Stimulated activated naive CD4-positive, alpha-beta T cell treated with Interleukin-2 at 50 U/mL for 16 hours (primary cell): Measurements from ENCODE around the gene CRY2.
A peak's percentile ranks its signal among the peaks of the same experiment; 100 is the strongest.
"Not testable (repeated sequence)": the region's sequence is repeated elsewhere in the genome, so short reads cannot be mapped to it uniquely, and the experiment has no call there.

Experiments
- DNase-seq: peaks from one replicate; lab custom pipeline; 2025; lab: John Stamatoyannopoulos, UW

The CRY2 gene

DNA sequence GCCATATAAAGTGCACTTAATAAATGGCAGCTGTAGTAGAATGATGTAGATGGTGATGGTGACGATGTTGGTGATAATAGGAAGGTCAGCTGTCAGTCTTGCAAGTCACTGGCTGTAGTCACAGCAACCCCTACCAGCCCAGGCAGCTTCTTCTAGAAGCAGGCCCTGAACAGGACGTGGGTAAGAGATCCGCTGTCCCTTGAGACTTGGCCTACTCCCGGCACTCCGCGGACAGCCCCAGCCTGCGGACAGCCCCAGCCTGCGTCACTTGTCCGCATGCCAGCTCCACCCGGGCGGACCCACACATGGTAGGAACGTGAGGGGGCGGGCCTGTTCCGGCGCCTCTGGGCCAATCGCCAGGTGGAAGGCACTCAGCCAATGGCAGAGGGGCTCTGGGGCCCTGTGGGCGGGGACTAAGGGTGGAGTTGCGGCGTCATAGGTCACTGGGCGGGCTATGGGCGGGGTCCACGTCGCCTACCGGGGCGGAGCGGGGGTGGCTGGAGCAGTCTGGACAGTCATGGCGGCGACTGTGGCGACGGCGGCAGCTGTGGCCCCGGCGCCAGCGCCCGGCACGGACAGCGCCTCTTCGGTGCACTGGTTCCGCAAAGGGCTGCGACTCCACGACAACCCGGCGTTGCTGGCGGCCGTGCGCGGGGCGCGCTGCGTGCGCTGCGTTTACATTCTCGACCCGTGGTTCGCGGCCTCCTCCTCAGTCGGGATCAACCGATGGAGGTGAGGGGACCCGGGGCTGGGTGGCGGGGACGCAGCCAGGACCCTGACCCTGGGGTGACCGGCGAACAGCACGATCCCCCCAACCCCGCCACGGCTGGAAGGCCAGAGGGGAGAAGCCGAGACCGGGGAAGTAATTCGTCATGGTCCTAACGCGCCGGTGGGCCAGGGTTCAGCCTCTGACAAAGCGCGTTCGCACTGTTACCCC, at the start of gene CRY2:
CRY2 (plus strand) TSS at position 502 of the 937 bp plus-strand sequence; CDS start at position 518, 16 bp downstream.
- peak; percentile 99 for DNase-seq

DNA sequence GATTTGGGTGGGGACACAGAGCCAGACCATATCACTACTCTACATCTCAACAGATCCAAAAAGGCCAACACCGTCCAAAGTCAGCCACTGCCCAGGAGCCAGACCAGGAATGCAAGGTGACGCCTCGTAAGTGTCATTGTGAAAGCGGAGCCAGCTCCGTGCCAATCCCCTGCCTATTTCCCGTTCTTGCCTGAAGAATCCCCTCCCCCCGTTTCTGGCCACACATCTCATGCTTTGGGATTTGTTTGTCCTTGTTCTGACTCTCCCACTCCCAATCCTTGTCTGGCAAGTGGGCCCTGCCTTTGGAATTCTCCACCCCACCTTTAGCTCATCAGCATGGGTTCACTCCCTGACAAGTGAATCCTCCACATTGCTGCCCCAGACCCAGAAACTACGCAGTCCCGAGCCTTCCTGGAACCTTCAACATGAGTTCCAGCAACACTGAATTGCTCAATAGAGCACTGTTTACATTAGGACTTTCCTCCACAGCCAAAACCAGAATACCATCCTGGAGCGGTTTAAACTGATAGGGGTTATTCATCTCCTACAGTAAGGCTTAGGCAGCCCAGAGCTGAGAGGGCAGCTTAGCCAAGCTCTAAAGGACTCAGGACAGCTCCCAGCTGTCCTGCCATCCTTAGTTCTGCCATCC, 48.4 kb upstream of the CRY2 start:
- no peak for DNase-seq

DNA sequence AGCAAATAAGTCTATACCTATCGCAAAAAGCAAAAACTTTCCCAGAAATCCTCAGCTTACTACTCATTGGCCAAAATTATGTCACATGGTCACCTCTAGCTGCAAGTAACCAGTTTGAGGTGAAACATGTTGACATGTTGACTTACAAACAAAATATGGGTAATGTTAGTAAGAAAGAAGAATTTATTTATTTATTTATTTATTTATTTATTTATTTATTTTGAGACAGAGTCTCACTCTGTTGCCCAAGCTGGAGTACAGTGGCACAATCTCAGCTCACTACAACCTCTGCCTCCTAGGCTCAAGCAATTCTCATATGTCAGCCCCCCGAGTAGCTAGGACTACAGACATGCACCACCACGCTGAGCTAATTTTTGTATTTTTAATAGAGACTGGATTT, 47.7 kb upstream of the CRY2 start:
- no peak for DNase-seq

DNA sequence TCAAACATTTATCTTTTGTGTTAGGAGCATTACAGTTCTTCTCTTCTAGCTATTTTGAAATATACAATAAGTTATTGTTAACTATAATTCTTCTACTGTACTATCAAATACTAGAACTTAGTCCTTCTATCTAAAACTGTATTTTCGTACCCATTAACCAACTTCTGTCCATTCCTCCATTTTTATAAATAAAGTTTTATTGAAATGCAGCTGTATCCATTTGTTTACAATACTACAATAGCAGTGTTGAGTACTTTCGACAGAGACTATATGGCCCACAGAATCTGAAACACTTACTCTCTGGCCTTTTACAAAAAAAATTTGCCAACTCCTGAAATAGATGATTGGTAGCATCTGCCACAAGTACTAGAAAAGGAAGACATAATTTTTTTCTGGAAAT, 47.0 kb upstream of the CRY2 start:
- DNase-seq = no peak

DNA sequence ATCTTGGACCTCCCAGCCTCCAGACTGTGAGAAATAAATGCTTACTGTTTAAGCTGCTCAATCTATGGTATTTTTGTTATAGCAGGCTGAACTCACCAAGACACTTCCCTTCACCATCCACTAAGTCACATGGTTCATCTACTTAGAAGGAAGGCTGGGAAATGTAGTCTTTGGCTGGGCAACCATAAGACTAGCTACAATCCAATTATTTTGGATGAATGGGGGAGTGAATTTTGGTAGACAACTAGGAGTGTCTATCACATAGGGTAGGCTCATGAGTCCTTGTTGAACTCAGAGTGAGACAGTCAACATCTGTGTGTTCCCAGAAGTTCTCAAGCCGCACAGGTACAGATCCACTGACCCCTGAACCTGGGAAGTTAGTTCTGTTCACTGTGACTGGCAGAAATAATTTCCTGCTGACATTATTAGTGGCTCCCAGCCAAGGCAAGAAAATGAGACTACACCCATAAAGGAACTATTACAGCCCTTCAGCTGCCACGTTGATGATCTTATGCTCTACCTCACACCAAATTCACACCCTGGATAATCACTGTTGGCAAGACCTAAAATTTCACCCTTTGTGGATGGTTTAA, 45.5 kb upstream of the CRY2 start:
- no peak for DNase-seq

DNA sequence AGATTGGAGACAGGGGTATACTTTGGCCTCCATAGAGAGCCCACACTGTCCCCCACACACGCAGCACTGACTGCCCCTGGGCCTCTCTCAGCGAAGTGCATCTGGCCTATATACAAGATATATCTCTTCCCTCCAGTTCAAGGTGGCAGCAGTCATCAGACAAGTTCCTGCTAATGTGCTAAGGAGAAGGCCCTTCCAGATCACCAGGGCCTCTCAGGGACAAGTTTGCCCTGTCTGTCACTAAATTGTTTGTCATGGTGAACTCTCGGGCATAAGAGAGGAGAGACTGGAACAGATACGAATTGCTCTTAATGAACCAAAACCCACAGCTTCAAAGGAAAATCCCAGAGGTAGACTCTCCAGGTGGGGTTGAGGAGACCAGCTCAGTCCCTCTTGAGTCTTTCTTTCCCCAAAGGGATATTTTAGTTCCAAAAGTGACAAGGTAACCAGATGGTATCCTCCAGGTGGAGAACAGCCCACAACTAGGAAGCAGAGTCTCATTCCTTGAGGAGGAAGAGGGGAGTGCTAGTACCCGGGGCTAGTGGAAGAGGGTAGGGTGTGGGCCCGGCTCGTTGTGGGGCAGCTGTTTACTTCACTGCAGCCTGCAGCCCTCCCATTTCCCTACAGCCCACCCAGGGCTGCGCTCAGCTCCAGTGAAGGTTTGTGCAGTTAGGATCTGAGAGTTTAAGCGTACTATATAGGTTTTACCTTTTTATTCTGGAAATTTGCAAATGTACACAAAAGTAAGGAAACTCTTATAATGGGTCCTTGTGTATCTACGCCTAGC, 44.6 kb upstream of the CRY2 start:
- DNase-seq = no peak

DNA sequence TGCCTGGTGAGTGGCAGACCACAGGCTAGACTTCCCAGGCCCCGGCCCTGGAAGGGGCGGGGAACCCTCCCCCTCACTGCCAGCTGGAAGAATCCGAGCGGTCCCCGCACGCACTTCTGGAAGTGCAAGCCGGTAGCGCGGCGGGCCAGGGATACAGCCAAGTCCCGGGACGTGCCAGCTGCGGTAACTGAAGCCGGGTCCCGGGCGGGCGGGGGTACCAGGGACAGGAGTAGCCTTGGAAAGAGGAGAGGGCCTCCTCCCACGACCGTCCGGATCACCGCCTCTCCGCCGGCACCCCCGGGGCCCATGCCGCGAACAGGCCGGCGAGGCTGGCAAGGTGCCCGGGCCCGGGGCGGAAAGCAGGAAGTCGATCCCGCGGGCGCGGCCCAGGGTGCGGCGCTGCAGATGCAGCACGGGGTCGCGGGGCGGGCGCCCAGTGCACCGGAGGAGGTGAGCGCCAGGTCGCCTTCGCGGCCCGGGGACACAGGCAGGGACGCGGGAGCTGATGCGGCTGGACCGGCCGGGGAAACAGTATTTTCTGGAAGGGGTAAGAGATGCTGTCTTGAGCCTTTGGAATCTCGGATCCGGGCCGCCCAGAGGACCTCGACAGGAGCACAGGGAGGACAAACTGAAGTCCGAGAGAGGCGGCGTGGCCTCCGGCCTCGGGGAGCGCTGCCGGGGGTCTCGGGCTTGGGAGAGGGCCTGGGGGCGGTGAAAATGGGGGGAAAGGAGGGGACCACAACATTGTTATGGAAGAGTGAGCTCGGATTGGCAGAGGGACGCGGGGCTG, 43.1 kb upstream of the CRY2 start:
- peak; percentile 42 for DNase-seq

DNA sequence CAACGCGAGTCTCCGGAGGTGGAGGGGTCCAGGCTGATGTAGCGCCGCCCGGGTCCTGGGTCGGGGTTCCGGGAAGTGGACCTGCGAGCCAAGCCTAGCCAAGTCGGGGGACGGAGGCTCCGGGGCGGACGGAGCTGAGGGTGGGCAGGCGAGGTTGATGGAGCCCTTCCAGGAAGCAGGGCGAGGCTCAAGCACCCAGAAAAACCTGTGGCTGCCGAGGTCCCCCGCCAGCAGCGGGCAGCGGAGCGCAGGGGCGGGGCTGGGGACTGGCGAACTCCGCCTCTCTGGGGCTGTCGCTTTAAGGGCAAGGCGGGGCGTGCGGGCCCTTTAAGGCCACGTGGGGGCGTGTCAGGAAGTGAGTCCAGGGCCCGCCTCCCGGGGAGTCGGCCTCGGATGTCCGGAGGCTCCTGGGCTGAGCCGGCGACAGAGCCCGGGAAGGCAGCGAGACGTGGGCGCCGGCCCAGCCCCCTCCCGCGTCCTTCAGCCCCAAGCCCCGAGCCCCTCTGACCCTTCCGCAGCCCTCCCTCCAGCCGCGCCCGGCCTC, 42.4 kb upstream of the CRY2 start, which contains the start of gene SLC35C1:
SLC35C1 (plus strand) TSS at position 389 of the 544 bp plus-strand sequence. CDS start 653 bp downstream, outside the sequence.
- DNase-seq = peak; percentile 95

DNA sequence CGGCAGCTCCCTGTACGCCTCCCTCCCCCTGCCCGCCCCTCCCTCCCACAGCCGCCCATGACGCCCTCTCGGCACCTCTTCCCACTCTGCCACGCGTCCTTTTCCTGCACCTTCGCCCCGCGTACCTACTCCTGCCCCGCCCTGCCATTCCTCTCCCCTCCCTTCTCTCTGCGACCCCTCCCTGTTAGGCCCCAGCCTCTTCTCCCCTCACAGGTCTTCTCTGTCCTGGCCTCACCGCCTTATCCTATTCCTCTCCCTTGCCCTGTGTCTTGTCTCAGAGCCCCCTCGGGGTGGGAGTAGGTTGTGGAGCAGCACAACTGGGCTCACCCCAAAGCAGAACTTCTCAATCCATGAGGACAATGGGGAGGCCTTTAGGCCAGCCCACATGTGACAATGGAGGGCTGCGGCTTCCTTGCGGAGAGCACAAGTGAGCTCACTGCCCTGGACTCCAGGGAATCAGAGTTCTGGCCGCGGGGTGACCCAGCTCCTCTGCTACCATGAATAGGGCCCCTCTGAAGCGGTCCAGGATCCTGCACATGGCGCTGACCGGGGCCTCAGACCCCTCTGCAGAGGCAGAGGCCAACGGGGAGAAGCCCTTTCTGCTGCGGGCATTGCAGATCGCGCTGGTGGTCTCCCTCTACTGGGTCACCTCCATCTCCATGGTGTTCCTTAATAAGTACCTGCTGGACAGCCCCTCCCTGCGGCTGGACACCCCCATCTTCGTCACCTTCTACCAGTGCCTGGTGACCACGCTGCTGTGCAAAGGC, 41.8 kb upstream of the CRY2 start:
- no peak for DNase-seq

DNA sequence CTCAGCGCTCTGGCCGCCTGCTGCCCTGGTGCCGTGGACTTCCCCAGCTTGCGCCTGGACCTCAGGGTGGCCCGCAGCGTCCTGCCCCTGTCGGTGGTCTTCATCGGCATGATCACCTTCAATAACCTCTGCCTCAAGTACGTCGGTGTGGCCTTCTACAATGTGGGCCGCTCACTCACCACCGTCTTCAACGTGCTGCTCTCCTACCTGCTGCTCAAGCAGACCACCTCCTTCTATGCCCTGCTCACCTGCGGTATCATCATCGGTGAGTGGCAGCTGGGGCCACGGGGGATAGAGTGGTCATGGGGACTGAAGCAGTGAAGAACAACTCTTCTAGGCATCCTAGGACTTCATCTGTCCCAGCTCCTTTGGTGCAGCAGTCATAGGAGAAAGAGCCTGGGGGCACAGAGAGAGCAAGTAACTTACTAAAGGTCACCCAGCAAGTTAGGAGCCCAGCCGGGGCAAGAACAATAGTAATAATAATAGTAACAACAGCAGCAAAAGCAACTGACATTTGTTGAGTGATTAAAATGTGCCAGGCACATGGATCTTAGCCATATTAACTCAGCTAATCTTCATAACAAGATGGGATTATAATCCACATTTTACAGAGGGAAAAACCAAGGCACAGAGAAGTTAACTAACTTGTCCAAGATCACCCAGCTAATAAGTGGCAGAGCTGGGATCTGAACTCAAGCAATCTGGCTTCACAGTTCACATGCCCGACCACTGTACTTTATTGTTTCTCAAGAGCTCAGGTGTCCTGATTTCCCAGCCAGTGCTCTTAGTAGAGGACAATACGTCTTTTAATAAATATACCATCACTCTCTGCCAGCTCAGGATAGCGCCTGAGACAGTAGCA, 41.0 kb upstream of the CRY2 start:
- no peak for DNase-seq

DNA sequence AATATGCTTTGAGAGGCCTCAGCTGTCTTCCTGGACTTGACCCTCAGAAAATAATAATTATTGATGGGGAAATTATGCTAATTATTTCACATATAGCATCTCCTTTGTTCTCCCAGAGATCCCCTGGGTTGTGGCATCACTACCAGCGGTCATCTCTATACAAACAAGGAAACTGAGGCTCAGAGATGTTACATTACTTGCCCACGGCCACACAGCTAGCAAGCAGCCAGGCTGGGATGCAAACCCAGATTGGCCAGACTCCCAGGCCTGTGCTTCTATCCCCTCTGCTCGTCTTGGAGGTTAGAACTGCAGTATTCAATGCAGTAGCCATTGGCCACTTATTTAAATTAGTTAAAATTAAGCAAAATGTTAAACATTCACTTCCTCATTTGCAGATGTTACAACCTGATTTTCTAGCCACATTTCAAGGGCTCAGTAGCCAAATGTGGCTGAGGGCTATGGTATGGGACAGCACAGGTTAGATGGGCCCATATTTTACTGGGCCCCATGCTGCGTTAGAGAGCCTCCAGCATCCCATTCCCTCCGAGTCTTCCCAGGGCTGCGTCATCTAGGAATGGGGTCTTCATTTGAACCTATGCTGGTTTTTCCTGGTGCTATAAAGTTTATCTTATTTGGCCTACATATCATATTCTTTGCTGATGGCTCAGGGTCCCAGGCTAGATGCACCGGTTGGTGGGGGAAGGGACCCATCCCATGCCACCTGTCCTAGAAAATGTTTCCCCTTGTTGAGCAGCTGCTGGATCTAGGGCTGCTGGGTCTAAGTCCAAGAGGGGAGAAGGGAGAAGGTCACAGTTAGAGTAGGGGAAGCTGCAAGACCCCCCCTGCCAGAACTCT, 40.1 kb upstream of the CRY2 start:
- DNase-seq = no peak

DNA sequence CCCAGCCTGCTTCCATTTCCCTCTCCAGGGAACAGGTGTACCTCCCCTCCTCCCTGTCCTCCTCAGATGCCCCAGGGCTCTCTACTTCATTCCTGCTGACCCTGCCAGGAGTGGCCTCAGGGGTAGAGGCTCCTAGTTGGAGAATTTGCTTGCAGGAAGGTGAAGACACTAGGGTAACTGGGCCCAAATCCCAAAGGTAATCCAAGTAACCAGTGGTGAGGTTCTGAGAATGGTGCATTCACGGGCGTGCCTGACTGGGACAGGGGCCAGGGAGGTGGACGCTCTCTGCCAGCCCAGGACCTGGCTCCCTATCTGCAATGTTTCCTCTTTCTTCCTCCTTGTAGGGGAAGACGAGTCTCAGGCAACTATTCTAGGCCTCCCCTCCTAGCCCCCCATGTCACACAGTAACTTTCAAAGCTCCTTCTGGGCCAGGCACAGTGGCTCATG, 39.5 kb upstream of the CRY2 start:
- DNase-seq = no peak

DNA sequence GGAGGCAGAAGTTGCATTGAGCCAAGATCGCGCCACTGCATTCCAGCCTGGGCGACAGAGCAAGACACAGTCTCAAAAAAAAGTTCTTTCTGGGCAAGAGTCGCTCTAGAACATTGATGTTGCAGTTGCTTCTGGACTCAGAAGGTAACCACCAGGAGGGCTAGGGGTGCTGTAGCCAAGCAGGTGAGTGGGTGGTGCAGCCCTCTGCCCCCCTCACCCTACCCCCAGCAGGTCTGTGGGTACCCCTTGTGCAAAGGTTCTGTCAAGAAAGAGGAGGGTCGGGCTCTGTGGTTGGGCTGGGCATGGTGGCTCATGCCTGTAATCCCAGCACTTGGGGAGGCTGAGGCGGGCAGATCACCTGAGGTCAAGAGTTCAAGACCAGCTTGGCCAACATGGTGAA, 38.8 kb upstream of the CRY2 start:
- not testable (repeated sequence) for DNase-seq

DNA sequence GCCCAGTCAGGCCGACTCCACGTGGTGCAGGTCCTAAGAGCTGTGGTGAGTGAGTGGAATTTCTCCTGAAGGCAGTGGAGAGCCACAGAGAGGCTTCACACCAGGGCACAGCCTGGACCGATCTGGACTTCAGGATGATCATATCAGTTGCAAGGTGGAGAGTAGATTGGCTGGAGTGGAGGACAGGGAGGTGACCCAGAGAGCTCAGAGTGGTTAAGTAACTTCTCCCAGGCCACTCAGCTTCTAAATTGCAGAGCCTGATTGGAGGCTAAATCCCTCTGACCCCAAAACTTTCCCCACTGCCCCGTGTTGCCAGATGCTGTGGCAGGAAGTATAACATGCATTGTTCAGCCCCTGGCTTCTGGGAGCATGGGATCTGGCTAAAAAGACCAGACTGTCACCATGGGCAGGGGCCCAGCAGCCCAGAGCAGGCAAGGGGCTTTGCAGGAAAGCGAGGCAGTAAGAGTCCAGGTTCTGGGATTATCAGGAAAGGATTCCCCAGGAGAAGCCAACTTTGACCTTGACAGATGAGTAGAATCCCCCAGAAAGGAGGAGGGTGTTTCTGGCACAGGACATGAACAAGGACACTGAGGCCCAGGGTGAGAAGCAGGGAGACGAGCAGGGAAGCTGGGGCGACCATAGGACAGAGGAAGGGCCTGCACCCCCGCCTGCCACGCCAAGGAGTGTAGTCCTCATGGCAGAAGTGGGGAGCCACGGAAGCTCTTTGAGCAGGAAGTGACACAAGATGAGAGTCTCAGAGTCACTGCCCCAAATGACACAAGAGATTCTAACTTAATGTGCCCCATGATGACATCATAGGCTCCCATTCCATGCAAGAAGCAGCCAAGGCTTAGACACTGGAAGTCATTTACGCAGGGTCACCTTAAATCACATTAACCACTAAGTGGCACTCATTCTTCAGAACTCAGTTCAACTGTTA, 37.5 kb upstream of the CRY2 start:
- DNase-seq = no peak

DNA sequence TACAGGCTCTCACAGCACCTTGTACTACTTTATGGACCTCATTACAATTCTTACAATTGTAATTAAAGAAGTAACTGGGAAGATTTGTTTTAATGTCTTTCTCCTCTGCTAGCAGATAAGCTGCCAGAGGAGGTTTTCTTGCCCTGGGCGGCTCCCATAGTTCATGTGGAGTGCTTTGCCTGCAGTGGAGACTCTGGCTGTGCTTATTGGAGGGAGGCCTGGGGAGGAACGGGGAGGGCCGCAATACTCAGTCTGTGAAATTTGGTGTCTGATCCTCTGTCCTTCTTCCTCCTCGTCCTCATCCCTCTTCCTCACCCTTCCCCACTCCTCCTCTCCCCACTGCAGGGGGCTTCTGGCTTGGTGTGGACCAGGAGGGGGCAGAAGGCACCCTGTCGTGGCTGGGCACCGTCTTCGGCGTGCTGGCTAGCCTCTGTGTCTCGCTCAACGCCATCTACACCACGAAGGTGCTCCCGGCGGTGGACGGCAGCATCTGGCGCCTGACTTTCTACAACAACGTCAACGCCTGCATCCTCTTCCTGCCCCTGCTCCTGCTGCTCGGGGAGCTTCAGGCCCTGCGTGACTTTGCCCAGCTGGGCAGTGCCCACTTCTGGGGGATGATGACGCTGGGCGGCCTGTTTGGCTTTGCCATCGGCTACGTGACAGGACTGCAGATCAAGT, 36.7 kb upstream of the CRY2 start:
- DNase-seq = no peak

DNA sequence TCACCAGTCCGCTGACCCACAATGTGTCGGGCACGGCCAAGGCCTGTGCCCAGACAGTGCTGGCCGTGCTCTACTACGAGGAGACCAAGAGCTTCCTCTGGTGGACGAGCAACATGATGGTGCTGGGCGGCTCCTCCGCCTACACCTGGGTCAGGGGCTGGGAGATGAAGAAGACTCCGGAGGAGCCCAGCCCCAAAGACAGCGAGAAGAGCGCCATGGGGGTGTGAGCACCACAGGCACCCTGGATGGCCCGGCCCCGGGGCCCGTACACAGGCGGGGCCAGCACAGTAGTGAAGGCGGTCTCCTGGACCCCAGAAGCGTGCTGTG, 36.2 kb upstream of the CRY2 start:
- no peak for DNase-seq
